Hepatocyte (in vitro differentiated cells): ENCODE data around the gene SCIMP.

Experiments
- CTCF ChIP-seq: fragments of 200-600 bp; sonication (generic); IDR thresholded peaks from 2 replicates; pipeline ENCODE4 v1.5.1; 2016; ENCODE audit warnings: antibody characterized with exemption, mild to moderate bottlenecking; ENCODE audit not compliant: poor library complexity
- EZH2 ChIP-seq: fragments of 200-600 bp; sonication (generic); IDR thresholded peaks from 2 replicates; pipeline ENCODE4 v1.6.1; 2016; ENCODE audit warnings: antibody characterized with exemption, mild to moderate bottlenecking, borderline replicate concordance
- EZH2phosphoT487 ChIP-seq: fragments of 200-600 bp; sonication (generic); IDR thresholded peaks from one replicate; pipeline ENCODE4 v1.6.1; 2018; ENCODE audit warnings: antibody characterized with exemption, mild to moderate bottlenecking, low read depth, moderate library complexity; ENCODE audit not compliant: unreplicated experiment, severe bottlenecking

- TF ChIP-seq CTCF (no peak), EZH2 (no peak), EZH2phosphoT487 (no peak)
Observed at GRCh38 chr17:5226940-5227878, 7.5 kb downstream of the SCIMP start.
